Stimulated activated memory B cell treated with anti-CD40 and anti-IgM and Interleukin-4, amounts not matched to agents 10 μg/mL and 1 μg/mL and 100 μg/mL, for 72 hours (primary cell): ENCODE measurements around the gene PDZD2.
"Not testable (repeated sequence)": the region's sequence is repeated elsewhere in the genome, so short reads cannot be mapped to it uniquely, and the experiment has no call there.

Experiments used
- ATAC-seq: fragments of 150-1000 bp; cut with Tn5 transposase; 2 replicates; pipeline ENCODE4 v1.10.0; 2021
- H3K27ac Mint-ChIP-seq: one replicate; pipeline ENCODE4 v1.8.0; 2022; ENCODE audit warnings: mild to moderate bottlenecking, mixed read lengths
- H3K27me3 Mint-ChIP-seq: one replicate; pipeline ENCODE4 v1.8.0; 2022; ENCODE audit warnings: mixed read lengths
- H3K36me3 Mint-ChIP-seq: one replicate; pipeline ENCODE4 v1.8.0; 2022; ENCODE audit warnings: mixed read lengths
- H3K4me1 Mint-ChIP-seq: one replicate; pipeline ENCODE4 v1.8.0; 2022; ENCODE audit warnings: mixed read lengths
- H3K4me3 Mint-ChIP-seq: one replicate; pipeline ENCODE4 v1.8.0; 2022; ENCODE audit warnings: mild to moderate bottlenecking, moderate library complexity, mixed read lengths
- H3K9me3 Mint-ChIP-seq: one replicate; pipeline ENCODE4 v1.8.0; 2022; ENCODE audit warnings: mixed read lengths

The PDZD2 gene

GRCh38 chr5:31964007-31964360 lies 325.1 kb downstream of the PDZD2 start:
- no peak overlapping the region for H3K4me3 Mint-ChIP-seq
- peaks cover 10% of the 10 kb centered on the region for H3K27me3 Mint-ChIP-seq
- no peaks in the 10 kb centered on the region for H3K4me1 Mint-ChIP-seq
- ATAC-seq, result no peak
- H3K27ac Mint-ChIP-seq, result no peak overlapping the region
- H3K9me3 Mint-ChIP-seq, result no peaks in the 10 kb centered on the region
- H3K36me3 Mint-ChIP-seq, result no peaks in the 10 kb centered on the region

DNA sequence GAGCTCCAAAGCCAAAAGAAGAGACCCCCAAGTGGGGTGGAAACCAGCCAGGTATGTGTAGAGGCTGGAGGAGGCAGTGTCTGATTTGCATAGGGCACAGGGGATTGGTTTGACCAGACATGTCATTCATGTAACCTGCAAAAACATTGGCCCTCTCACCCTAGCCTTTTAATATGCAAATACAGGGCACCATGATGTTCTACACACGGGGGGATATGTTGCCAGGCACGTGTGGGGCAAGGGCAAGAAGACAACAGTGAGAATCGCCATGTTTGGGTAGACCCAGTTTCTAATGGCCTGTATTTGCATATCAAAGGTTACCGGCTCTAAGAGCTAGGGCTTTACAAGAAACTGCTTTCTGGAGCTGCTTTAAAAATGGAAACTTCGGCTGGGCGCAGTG lies 326.3 kb downstream of the PDZD2 start:
- Mint-ChIP-seq H3K4me3 (no peak overlapping the region), H3K27me3 (peaks cover 8% of the 10 kb centered on the region)

DNA sequence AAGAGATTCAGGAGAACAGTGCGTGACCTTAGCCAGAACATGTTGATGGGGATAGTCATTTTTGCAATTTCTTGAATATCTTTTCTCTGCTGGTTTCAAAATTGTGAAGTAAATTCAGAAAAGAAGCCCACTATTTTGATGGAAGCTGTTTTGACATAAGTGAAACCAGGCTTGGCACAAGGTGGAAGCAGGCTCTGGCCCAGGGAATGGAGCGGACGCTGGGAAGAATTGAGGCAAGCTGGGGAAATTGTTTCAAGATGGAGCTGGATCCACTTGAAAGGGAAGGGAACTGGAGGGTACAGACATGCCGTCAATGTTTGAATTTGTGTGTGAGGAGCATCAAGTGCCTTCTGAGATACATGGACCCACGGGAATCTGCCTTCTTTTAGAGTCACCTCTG lies 328.0 kb downstream of the PDZD2 start:
- Mint-ChIP-seq H3K4me3 (no peak overlapping the region), H3K27ac (no peak overlapping the region), H3K27me3 (no peaks in the 10 kb centered on the region), H3K4me1 (no peaks in the 10 kb centered on the region), H3K36me3 (no peaks in the 10 kb centered on the region), H3K9me3 (peaks cover 3% of the 10 kb centered on the region)
- ATAC-seq, result no peak

More for the DNA sequence above, 326.3 kb downstream of the PDZD2 start:
- Mint-ChIP-seq H3K9me3 (peaks cover 3% of the 10 kb centered on the region), H3K27ac (no peak overlapping the region), H3K4me1 (no peaks in the 10 kb centered on the region), H3K36me3 (no peaks in the 10 kb centered on the region)
- no peak for ATAC-seq

DNA sequence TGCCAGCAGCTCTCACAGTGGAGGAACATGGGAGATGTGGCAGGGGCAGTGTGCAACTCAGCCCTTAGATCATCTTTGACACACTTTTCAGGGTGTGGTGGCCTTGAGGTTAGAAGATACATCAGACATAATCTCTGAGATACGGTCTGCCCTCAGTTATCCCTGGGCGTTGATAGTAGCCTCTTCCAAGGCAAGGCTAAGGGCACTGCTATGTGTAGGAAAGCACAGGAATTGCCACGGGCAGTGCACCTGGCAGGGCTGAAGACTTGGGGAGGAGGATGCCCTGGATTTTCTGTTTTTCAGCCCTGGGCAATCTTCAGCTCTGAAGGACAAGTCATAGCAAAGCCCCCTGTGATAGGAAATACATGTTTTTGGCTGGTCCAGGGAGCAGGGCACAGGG lies 328.5 kb downstream of the PDZD2 start:
- Mint-ChIP-seq H3K9me3 (peaks cover 3% of the 10 kb centered on the region), H3K36me3 (no peaks in the 10 kb centered on the region), H3K4me3 (no peak overlapping the region), H3K27me3 (no peaks in the 10 kb centered on the region), H3K4me1 (peaks cover 1% of the 10 kb centered on the region), H3K27ac (no peak overlapping the region)
- no peak for ATAC-seq

GRCh38 chr5:31972558-31972957 lies 333.6 kb downstream of the PDZD2 start:
- no peak for ATAC-seq
- Mint-ChIP-seq H3K4me3 (no peak overlapping the region), H3K9me3 (peaks cover 5% of the 10 kb centered on the region), H3K36me3 (no peaks in the 10 kb centered on the region), H3K4me1 (peaks cover 10% of the 10 kb centered on the region), H3K27me3 (no peaks in the 10 kb centered on the region), H3K27ac (no peak overlapping the region)

GRCh38 chr5:31975189-31975612 lies 336.3 kb downstream of the PDZD2 start:
- H3K27ac Mint-ChIP-seq, H3K4me3 Mint-ChIP-seq, H3K27me3 Mint-ChIP-seq, H3K36me3 Mint-ChIP-seq, H3K9me3 Mint-ChIP-seq, ATAC-seq: not testable (repeated sequence)
- H3K4me1 Mint-ChIP-seq, result peaks cover 10% of the 10 kb centered on the region

DNA sequence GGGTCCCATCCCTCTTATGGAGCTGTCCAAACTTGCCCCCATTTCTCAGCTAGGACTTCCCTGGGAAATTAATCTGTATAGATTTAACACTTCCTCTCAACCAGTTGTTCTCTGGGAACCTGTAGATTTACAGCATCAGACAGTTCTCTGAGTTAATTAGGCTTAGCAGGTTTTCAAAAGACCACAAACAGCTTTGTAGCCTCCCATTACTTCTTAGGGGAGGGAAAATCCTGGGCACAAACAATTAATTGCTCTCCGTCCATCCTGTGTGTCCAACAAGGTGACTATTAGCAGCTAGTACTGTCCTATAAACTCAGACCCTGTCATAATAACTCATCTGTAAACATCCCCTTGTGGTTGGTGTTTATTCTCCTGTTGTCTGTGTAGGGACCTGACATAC lies 337.2 kb downstream of the PDZD2 start:
- H3K27me3 Mint-ChIP-seq, result no peaks in the 10 kb centered on the region
- ATAC-seq, result no peak
- H3K27ac Mint-ChIP-seq, result no peak overlapping the region
- H3K4me1 Mint-ChIP-seq, result peaks cover 10% of the 10 kb centered on the region
- peaks cover 3% of the 10 kb centered on the region for H3K9me3 Mint-ChIP-seq
- no peaks in the 10 kb centered on the region for H3K36me3 Mint-ChIP-seq
- H3K4me3 Mint-ChIP-seq, result no peak overlapping the region

GRCh38 chr5:31981361-31981945 lies 342.5 kb downstream of the PDZD2 start:
- H3K27me3 Mint-ChIP-seq, result peaks cover 14% of the 10 kb centered on the region
- no peak for ATAC-seq
- no peak overlapping the region for H3K27ac Mint-ChIP-seq
- H3K36me3 Mint-ChIP-seq, result no peaks in the 10 kb centered on the region
- H3K4me3 Mint-ChIP-seq, result no peak overlapping the region
- H3K4me1 Mint-ChIP-seq, result no peaks in the 10 kb centered on the region
- no peaks in the 10 kb centered on the region for H3K9me3 Mint-ChIP-seq

DNA sequence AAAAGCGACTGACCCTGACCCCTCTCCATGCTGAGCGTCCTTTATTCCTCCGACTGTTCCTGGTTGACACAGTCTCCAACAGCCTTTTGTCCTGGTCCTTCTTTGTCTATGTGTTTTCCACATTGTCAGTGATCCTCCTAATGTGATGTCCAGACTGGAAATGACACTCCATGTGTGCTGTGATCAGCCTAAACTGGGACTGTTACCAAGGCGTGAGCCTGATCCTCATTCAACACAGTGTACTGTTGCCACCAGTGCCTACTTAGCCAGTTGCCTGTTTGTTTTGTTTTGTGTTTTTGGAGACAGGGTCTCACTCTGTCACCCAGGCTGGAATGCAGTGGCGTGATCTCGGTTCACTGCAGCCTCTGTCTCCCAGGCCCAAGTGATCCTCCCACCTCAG lies 343.1 kb downstream of the PDZD2 start:
- ATAC-seq, result no peak
- Mint-ChIP-seq H3K4me1 (no peaks in the 10 kb centered on the region), H3K27me3 (peaks cover 14% of the 10 kb centered on the region), H3K4me3 (no peak overlapping the region), H3K27ac (no peak overlapping the region), H3K9me3 (no peaks in the 10 kb centered on the region), H3K36me3 (no peaks in the 10 kb centered on the region)

DNA sequence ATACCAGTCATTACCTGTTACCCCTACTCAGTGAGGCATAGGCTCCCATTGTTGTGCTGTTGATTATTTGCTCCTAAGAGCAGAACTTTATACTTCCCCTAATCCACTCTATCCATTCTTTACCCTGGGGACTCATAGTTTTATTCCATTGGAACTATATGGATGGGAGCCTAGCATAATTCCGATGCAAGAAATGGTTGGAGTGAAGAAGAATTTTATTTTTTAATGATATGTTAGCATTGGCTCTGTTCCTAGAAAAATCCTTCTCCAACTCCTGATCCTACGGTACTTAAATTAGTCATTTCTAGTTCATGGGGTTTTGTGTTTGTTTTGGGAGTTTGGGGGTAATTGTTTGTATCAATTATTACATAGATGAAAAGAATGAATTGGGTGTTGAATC lies 343.7 kb downstream of the PDZD2 start:
- Mint-ChIP-seq H3K36me3 (no peaks in the 10 kb centered on the region), H3K4me1 (no peaks in the 10 kb centered on the region), H3K4me3 (no peak overlapping the region), H3K27ac (no peak overlapping the region), H3K9me3 (no peaks in the 10 kb centered on the region), H3K27me3 (peaks cover 14% of the 10 kb centered on the region)
- no peak for ATAC-seq

- Mint-ChIP-seq H3K4me3 (no peak overlapping the region), H3K27me3 (peaks cover 14% of the 10 kb centered on the region), H3K36me3 (no peaks in the 10 kb centered on the region), H3K4me1 (no peaks in the 10 kb centered on the region), H3K27ac (no peak overlapping the region), H3K9me3 (peaks cover 3% of the 10 kb centered on the region)
- no peak for ATAC-seq
These were observed 344.9 kb downstream of the PDZD2 start for GRCh38 chr5:31983851-31984250.

GRCh38 chr5:31984691-31985090 lies 345.8 kb downstream of the PDZD2 start:
- peaks cover 3% of the 10 kb centered on the region for H3K9me3 Mint-ChIP-seq
- H3K27me3 Mint-ChIP-seq, result peaks cover 14% of the 10 kb centered on the region
- no peak for ATAC-seq
- H3K36me3 Mint-ChIP-seq, result no peaks in the 10 kb centered on the region
- no peak overlapping the region for H3K27ac Mint-ChIP-seq
- no peak overlapping the region for H3K4me3 Mint-ChIP-seq
- H3K4me1 Mint-ChIP-seq, result no peaks in the 10 kb centered on the region

- ATAC-seq, result no peak
- no peaks in the 10 kb centered on the region for H3K36me3 Mint-ChIP-seq
- peaks cover 3% of the 10 kb centered on the region for H3K9me3 Mint-ChIP-seq
- H3K4me3 Mint-ChIP-seq, result no peak overlapping the region
- no peak overlapping the region for H3K27ac Mint-ChIP-seq
- peaks cover 22% of the 10 kb centered on the region for H3K27me3 Mint-ChIP-seq
- no peaks in the 10 kb centered on the region for H3K4me1 Mint-ChIP-seq
These were observed 347.2 kb downstream of the PDZD2 start for GRCh38 chr5:31986101-31986500.

DNA sequence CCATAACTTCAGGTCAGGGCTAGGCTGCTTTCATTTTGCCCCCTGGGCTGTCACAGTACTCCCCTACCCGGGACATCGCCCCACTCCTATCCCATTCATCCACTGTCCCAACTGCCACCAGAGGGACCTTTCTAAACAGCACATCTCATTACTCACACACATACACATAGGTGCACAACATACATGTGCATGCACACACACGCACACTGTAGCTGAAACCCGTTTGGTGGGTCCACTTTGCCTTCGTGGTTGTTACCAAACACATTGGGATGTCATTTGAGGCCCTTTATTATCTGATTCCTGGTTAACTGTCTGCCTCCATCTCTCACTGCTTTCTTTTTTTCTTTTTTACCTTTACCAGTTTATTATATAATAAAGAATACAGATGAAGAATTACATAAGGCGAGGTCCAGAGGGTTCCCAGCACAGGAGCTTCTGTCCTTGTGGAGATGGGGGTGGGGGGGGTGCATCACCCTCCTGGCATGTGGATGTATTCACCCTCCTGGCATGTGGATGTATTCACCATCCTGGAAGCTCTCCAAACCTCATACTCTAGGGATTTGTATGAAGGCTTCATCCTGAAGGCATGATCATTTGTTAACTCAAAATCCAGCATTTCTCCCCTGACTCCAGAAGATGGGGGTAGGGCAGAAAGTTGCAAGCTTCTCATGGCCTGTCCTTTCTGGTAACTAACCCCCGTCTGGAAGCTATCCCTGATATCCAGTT lies 349.2 kb downstream of the PDZD2 start:
- H3K9me3 Mint-ChIP-seq, result peaks cover 3% of the 10 kb centered on the region
- no peak overlapping the region for H3K4me3 Mint-ChIP-seq
- peaks cover 12% of the 10 kb centered on the region for H3K27me3 Mint-ChIP-seq
- no peak overlapping the region for H3K27ac Mint-ChIP-seq
- H3K4me1 Mint-ChIP-seq, result no peaks in the 10 kb centered on the region
- no peaks in the 10 kb centered on the region for H3K36me3 Mint-ChIP-seq
- peak; percentile 16 for ATAC-seq

DNA sequence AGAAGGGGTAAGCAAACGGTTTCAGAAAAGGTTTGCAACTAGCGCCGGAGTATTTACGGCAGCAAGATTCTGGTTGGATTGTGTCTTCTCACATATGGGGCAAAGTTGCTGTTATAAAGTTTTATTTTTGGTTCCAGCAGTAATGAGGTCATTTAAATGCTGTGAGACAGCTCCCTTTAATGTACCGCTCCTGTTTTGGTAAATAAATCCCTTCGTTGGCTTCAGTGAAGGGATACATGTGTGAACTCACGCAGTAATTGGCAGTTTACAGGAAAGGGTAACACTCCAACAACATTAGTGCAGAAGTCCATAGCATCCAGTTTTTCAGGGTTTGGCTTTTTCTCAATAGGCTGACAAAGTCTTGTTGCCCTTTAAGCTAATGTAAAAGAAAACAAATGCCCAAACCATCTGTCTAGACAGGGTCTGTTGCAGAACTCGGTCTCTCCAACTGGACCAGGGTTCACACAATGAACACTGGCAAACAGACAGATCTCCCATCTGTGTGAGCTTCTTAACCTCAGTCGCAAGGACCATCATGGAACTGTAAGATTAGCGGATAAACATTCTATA lies 351.2 kb downstream of the PDZD2 start:
- Mint-ChIP-seq H3K27ac (no peak overlapping the region), H3K36me3 (no peaks in the 10 kb centered on the region), H3K4me3 (no peak overlapping the region), H3K4me1 (no peaks in the 10 kb centered on the region), H3K27me3 (peaks cover 10% of the 10 kb centered on the region), H3K9me3 (peaks cover 3% of the 10 kb centered on the region)
- ATAC-seq, result no peak

GRCh38 chr5:31990701-31991110 lies 351.8 kb downstream of the PDZD2 start:
- Mint-ChIP-seq H3K4me1 (no peaks in the 10 kb centered on the region), H3K27ac (no peak overlapping the region), H3K9me3 (peaks cover 3% of the 10 kb centered on the region), H3K27me3 (peaks cover 14% of the 10 kb centered on the region), H3K4me3 (no peak overlapping the region), H3K36me3 (no peaks in the 10 kb centered on the region)
- no peak for ATAC-seq
